IMR-90 (cell line): Measurements from ENCODE around the gene NEGR1. TPM values are rescaled to one million over a fixed set of nuclear protein-coding genes. Genes with fewer than 3 reads are reported as not detected.

Experiments used
- ATAC-seq: fragments of 200-7000 bp; cut with Tn5 transposase; 2 replicates; pipeline ENCODE4 v1.9.1; 2020; ENCODE audit warnings: low read depth, mild to moderate bottlenecking, moderate library complexity
- BruUV-seq: library from RNA; stranded (reverse); fragments of 400-500 nt; replicated peaks from 2 replicates; lab custom pipeline; 2021; lab: Mats Ljungman, UMichigan
- CTCF ChIA-PET: fragments of 300-600 bp; formaldehyde crosslinking; extraction: SDS; loops from one replicate; lab custom pipeline; 2021; ENCODE audit warnings: antibody characterized with exemption; lab: Yijun Ruan, JAX
- POLR2A ChIA-PET: fragments of 300-600 bp; sonication (Branson Sonifier 250); formaldehyde crosslinking; loops from one replicate; lab custom pipeline; 2022; ENCODE audit warnings: antibody characterized with exemption; ENCODE audit not compliant: unreplicated experiment; lab: Charles Lee
- DNase-seq: peaks from one replicate; pipeline ENCODE4 v3.0.0; 2013
- H2AFZ ChIP-seq: replicated peaks from 2 replicates; pipeline ENCODE3; 2013; ENCODE audit warnings: low read length, mild to moderate bottlenecking; ENCODE audit not compliant: poor library complexity
- H2AK5ac ChIP-seq: 2 replicates; pipeline ENCODE4 v1.6.1; 2013; ENCODE audit warnings: low read depth, low read length, inconsistent platforms
- H2AK9ac ChIP-seq: replicated peaks from 2 replicates; pipeline ENCODE3; 2013; ENCODE audit warnings: mild to moderate bottlenecking, low read depth, low read length, moderate library complexity; ENCODE audit not compliant: poor library complexity
- H2BK120ac ChIP-seq: 2 replicates; pipeline ENCODE4 v1.6.1; 2013; ENCODE audit warnings: low read depth, low read length, inconsistent platforms
- H2BK15ac ChIP-seq: 3 replicates; pipeline ENCODE4 v1.6.1; 2013; ENCODE audit warnings: low read depth, low read length, inconsistent platforms
- H2BK20ac ChIP-seq: 2 replicates; pipeline ENCODE4 v1.6.1; 2013; ENCODE audit warnings: low read depth, mild to moderate bottlenecking, inconsistent platforms, low read length, moderate library complexity
- H2BK5ac ChIP-seq: 2 replicates; pipeline ENCODE4 v1.6.1; 2013; ENCODE audit warnings: mild to moderate bottlenecking, low read depth, low read length, inconsistent platforms; ENCODE audit not compliant: poor library complexity, severe bottlenecking
- H3K14ac ChIP-seq: replicated peaks from 2 replicates; pipeline ENCODE4 v1.6.1; 2013; ENCODE audit warnings: low read depth, low read length, inconsistent platforms
- H3K18ac ChIP-seq: 2 replicates; pipeline ENCODE4 v1.6.1; 2013; ENCODE audit warnings: low read depth, low read length, control low read depth
- H3K23ac ChIP-seq: 2 replicates; pipeline ENCODE4 v1.6.1; 2013; ENCODE audit warnings: low read depth, low read length, inconsistent platforms
- H3K27ac ChIP-seq: 2 replicates; pipeline ENCODE4 v1.5.1; 2013; ENCODE audit warnings: mild to moderate bottlenecking, control low read depth, low read length; ENCODE audit not compliant: insufficient read depth
- H3K27me3 ChIP-seq: 2 replicates; pipeline ENCODE4 v1.6.1; 2013; ENCODE audit warnings: low read length; ENCODE audit not compliant: control insufficient read depth, insufficient read depth
- H3K36me3 ChIP-seq: 2 replicates; pipeline ENCODE4 v1.6.1; 2013; ENCODE audit warnings: low read length, mixed read lengths; ENCODE audit not compliant: control insufficient read depth, insufficient read depth
- H3K4ac ChIP-seq: 2 replicates; pipeline ENCODE4 v1.6.1; 2013; ENCODE audit warnings: low read depth, low read length, inconsistent platforms
- H3K4me1 ChIP-seq: 2 replicates; pipeline ENCODE4 v1.6.1; 2013; ENCODE audit warnings: low read length, mixed read lengths; ENCODE audit not compliant: control insufficient read depth, insufficient read depth
- H3K4me2 ChIP-seq: 2 replicates; pipeline ENCODE4 v1.6.1; 2013; ENCODE audit warnings: low read depth, mild to moderate bottlenecking, control low read depth, low read length, moderate library complexity
- H3K4me3 ChIP-seq: 2 replicates; pipeline ENCODE4 v1.5.1; 2013; ENCODE audit warnings: low read depth, mild to moderate bottlenecking, control low read depth, low read length, moderate library complexity; ENCODE audit not compliant: insufficient read depth
- H3K56ac ChIP-seq: 2 replicates; pipeline ENCODE4 v1.6.1; 2013; ENCODE audit warnings: low read length, inconsistent platforms; ENCODE audit not compliant: insufficient read depth; ENCODE audit errors: extremely low read depth
- H3K79me1 ChIP-seq, 2 experiments: 2 replicates each; pipeline ENCODE4 v1.6.1; 2013; ENCODE audit warnings: low read length in 2 of 2, inconsistent platforms in 1 of 2, low read depth in 1 of 2
- H3K9ac ChIP-seq: 2 replicates; pipeline ENCODE4 v1.6.1; 2013; ENCODE audit warnings: low read depth, low read length, control low read depth
- H3K9me1 ChIP-seq: 2 replicates; pipeline ENCODE4 v1.6.1; 2013; ENCODE audit warnings: low read length, inconsistent platforms; ENCODE audit not compliant: insufficient read depth
- H3K9me3 ChIP-seq: 2 replicates; pipeline ENCODE4 v1.6.1; 2013; ENCODE audit warnings: low read length; ENCODE audit not compliant: control insufficient read depth, insufficient read depth
- H4K20me1 ChIP-seq: 2 replicates; pipeline ENCODE4 v1.6.1; 2013; ENCODE audit warnings: low read length, inconsistent platforms; ENCODE audit not compliant: insufficient read depth
- H4K5ac ChIP-seq: 2 replicates; pipeline ENCODE4 v1.6.1; 2013; ENCODE audit warnings: mild to moderate bottlenecking, low read depth, low read length, control low read depth
- H4K8ac ChIP-seq, 2 experiments: 2 replicates each; pipeline ENCODE4 v1.6.1; 2013; ENCODE audit warnings: low read depth in 2 of 2, low read length in 2 of 2, control low read depth in 1 of 2, inconsistent platforms in 1 of 2
- H4K91ac ChIP-seq: 2 replicates; pipeline ENCODE4 v1.6.1; 2013; ENCODE audit warnings: low read depth, low read length, inconsistent platforms; ENCODE audit not compliant: insufficient read depth
- CEBPB ChIP-seq: IDR thresholded peaks from 2 replicates; pipeline ENCODE4 v1.6.1; 2012; ENCODE audit warnings: low read depth, low read length, improper control_type of control experiment
- CHD1 ChIP-seq: IDR thresholded peaks from 2 replicates; pipeline ENCODE4 v1.6.1; 2012; ENCODE audit warnings: low read depth, low read length, improper control_type of control experiment
- ELK1 ChIP-seq: fragments of 150-350 bp; IDR thresholded peaks from 2 replicates; pipeline ENCODE4 v1.6.1; 2016; ENCODE audit warnings: low read depth, mild to moderate bottlenecking, low read length, moderate library complexity, borderline replicate concordance
- FOS ChIP-seq: fragments of 150-350 bp; IDR thresholded peaks from 2 replicates; pipeline ENCODE4 v1.6.1; 2016; ENCODE audit warnings: low read depth, low read length
- NFE2L2 ChIP-seq: fragments of 150-350 bp; IDR thresholded peaks from 2 replicates; pipeline ENCODE4 v1.6.1; 2016; ENCODE audit warnings: low read depth, mild to moderate bottlenecking, low read length
- POLR2A ChIP-seq: IDR thresholded peaks from 2 replicates; pipeline ENCODE4 v1.6.1; 2012; ENCODE audit warnings: mild to moderate bottlenecking, low read depth, low read length
- RCOR1 ChIP-seq: IDR thresholded peaks from 2 replicates; pipeline ENCODE4 v1.6.1; 2012; ENCODE audit warnings: mild to moderate bottlenecking, low read length, improper control_type of control experiment; ENCODE audit not compliant: insufficient replicate concordance
- RFX5 ChIP-seq: IDR thresholded peaks from 2 replicates; pipeline ENCODE4 v1.8.0; 2012; ENCODE audit warnings: low read depth, mild to moderate bottlenecking, low read length, moderate library complexity
- dilution Hi-C: fragments of 300-500 bp; cut with HindIII; formaldehyde crosslinking; loops from one replicate; pipeline ENCODE4 v1.14.3; 2018; ENCODE audit warnings: low sequenced_read_pairs; ENCODE audit not compliant: unreplicated experiment
- in situ Hi-C: fragments of 300-500 bp; cut with MboI; formaldehyde crosslinking; loops from 3 replicates; pipeline ENCODE4 v1.14.3; 2019; ENCODE audit warnings: low sequenced_read_pairs, inconsistent platforms, mixed read lengths
- intact Hi-C: fragments of 100-400 bp; cut with micrococcal nuclease; formaldehyde crosslinking; loops from 2 replicates; pipeline ENCODE4 v1.10.0; 2022
- polyA plus RNA-seq, 3 experiments: library from polyadenylated mRNA; depleted of rRNA; stranded (reverse); fragments of >200 nt; gene quantifications; 2 replicates each; pipeline ENCODE4 v1.2.3, GENCODE V29; 2012; ENCODE audit warnings: low replicate concordance in 1 of 3
- total RNA-seq: library from RNA; depleted of rRNA; stranded (reverse); fragments of >200 nt; gene quantifications from 2 replicates; pipeline ENCODE4 v1.2.3, GENCODE V29; 2012

The NEGR1 gene
- total and polyA plus RNA-seq, 2 of the 4 experiments (the other 2 are of a cell fraction) = 5.1 to 9.1 TPM

- Histone ChIP-seq H4K91ac (no peak overlapping the region), H2AK5ac (no peak overlapping the region), H2BK120ac (no peak overlapping the region), H2AFZ (no peak overlapping the region), H3K18ac (no peak overlapping the region), H3K4me2 (no peak overlapping the region), H2BK20ac (no peak overlapping the region), H3K4me1 (peaks cover 8% of the 10 kb centered on the region), H2AK9ac (no peak overlapping the region), H4K20me1 (no peaks in the 10 kb centered on the region), H3K27me3 (no peaks in the 10 kb centered on the region), H3K23ac (no peak overlapping the region), H3K27ac (no peak overlapping the region), H3K4me3 (no peak overlapping the region), H3K4ac (no peak overlapping the region), H3K36me3 (no peaks in the 10 kb centered on the region), H3K9me3 (no peaks in the 10 kb centered on the region), H3K9ac (no peak overlapping the region), H2BK5ac (peak overlapping the region; percentile 24), H4K5ac (no peak overlapping the region), H3K79me1 (peaks cover 3 to 11% of the 10 kb centered on the region in 2 experiments; a peak in 2 of 4 replicates), H3K9me1 (peaks cover 3% of the 10 kb centered on the region; the same call in 1 of the 2 replicates), H4K8ac (no peak overlapping the region), H3K14ac (no peak overlapping the region), H3K56ac (no peak overlapping the region), H2BK15ac (no peak overlapping the region)
- ChIA-PET CTCF (interaction anchor here (1.5 kb wide), 1 partner anchor 43 kb away, joined by 4 read pairs; no protein-coding TSS in a partner anchor), POLR2A (no interaction called here)
- DNase-seq (peak; percentile 21), ATAC-seq (no peak)
- no peak for TF ChIP-seq POLR2A
- TF ChIP-seq FOS = no peak
- no peak for TF ChIP-seq RFX5
- TF ChIP-seq CHD1 = no peak
- no peak for TF ChIP-seq RCOR1
- no peak for TF ChIP-seq CEBPB
- no peak for TF ChIP-seq NFE2L2
- TF ChIP-seq ELK1 = no peak
- dilution Hi-C loops = no loop called here
- BruUV-seq = no TSS peak
- in situ Hi-C loops = no loop called here
- intact Hi-C loops = no loop called here
Measured at GRCh38 chr1:72229893-72230292, 52.4 kb downstream of the NEGR1 start.
